Measurements from ENCODE around the gene PTPRF. TPM values are rescaled to one million over a fixed set of nuclear protein-coding genes. Genes with fewer than 3 reads are reported as not detected.

Gene PTPRF
- total RNA-seq = 10 to 100 TPM; 53.2 to 80.6 (median 71.7) TPM

DNA sequence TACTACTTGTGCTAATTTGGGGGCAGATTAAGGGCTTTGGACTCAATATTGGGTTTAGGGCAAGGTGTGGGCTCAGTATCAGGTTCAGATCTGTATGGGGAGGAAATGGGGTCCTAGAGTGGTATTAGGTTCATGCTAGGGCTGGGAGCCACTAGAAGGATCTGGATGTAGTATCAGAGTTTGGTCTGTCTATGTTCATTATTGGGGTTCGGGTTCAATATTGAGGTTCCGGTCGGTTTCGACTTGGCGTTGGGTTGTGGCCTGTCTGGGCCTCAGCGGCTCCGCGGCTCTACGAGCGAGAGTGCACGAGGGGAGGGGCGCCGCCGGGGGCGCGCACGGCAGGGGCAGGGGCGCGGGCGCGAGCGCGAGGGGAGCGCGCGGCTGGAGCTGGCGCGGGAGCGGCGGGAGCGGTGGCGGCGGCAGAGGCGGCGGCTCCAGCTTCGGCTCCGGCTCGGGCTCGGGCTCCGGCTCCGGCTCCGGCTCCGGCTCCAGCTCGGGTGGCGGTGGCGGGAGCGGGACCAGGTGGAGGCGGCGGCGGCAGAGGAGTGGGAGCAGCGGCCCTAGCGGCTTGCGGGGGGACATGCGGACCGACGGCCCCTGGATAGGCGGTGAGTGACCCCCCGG lies at the start of gene PTPRF:
Gene PTPRF, plus strand, starts transcription at position 401 of the 624 bp plus-strand sequence. CDS start 14,193 bp downstream, outside the sequence.
- intact Hi-C loops (cut with DNase I) = no loop called here
- H3K27me3 ChIP-seq = no peaks in the 10 kb centered on the region
- DNase-seq = peak; percentile 73 to 75
- H3K9me3 ChIP-seq = no peaks in the 10 kb centered on the region
- peaks cover 15 to 20% of the 10 kb centered on the region in 2 donors for H3K4me1 ChIP-seq
- H3K4me3 ChIP-seq (replicated peaks in 1 of 3) = peak within 1 kb of the TSS in 2 of 3 donors; percentile 42 to 81
- no peaks in the 10 kb centered on the region for H3K36me3 ChIP-seq
- 0% methylated on average over 4 to 11 of the region's 58 CpGs for WGBS, 2 donors
- peak within 1 kb of the TSS; percentile 55 to 74 (median 58) for H3K27ac ChIP-seq
- TF ChIP-seq POLR2A (IDR thresholded peaks at IDR 0.05) = peak in 1 of 2 donors; percentile 76
- TF ChIP-seq, protein P1, sequence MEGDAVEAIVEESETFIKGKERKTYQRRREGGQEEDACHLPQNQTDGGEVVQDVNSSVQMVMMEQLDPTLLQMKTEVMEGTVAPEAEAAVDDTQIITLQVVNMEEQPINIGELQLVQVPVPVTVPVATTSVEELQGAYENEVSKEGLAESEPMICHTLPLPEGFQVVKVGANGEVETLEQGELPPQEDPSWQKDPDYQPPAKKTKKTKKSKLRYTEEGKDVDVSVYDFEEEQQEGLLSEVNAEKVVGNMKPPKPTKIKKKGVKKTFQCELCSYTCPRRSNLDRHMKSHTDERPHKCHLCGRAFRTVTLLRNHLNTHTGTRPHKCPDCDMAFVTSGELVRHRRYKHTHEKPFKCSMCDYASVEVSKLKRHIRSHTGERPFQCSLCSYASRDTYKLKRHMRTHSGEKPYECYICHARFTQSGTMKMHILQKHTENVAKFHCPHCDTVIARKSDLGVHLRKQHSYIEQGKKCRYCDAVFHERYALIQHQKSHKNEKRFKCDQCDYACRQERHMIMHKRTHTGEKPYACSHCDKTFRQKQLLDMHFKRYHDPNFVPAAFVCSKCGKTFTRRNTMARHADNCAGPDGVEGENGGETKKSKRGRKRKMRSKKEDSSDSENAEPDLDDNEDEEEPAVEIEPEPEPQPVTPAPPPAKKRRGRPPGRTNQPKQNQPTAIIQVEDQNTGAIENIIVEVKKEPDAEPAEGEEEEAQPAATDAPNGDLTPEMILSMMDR (IDR thresholded peaks at IDR 0.05) = no peak

DNA sequence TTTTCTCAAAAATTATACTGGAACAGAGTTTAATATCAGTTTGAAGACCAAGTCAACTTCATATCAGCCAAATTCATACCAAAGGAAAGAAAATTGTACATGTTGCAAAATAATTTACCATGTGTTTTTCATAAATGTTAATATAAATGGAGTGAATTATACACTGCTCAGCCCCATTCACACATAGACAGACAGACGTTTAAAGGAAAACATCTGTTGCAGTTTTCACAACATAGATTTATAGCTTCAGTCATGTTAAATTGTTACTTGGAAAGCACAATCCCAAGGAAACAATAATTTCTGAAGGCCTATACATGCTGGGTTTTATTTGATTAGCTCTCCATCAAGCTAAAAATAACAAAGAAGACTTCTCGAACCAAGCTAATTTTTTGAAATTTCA lies 49.2 kb upstream of the PTPRF start:
- Histone ChIP-seq H3K9me3 (no peaks in the 10 kb centered on the region), H3K27me3 (no peaks in the 10 kb centered on the region), H3K27ac (no peak overlapping the region), H3K36me3 (no peaks in the 10 kb centered on the region), H3K4me1 (no peaks in the 10 kb centered on the region), H3K4me3 (replicated peaks in 1 of 3) (no peak overlapping the region)
- TF ChIP-seq, protein P1 (IDR thresholded peaks at IDR 0.05) = no peak
- TF ChIP-seq POLR2A (IDR thresholded peaks at IDR 0.05) = no peak
- intact Hi-C loops (cut with DNase I) = no loop called here
- WGBS, 2 donors = 87 to 95% methylated on average over 2 of the region's 2 CpGs
- no peak for DNase-seq

DNA sequence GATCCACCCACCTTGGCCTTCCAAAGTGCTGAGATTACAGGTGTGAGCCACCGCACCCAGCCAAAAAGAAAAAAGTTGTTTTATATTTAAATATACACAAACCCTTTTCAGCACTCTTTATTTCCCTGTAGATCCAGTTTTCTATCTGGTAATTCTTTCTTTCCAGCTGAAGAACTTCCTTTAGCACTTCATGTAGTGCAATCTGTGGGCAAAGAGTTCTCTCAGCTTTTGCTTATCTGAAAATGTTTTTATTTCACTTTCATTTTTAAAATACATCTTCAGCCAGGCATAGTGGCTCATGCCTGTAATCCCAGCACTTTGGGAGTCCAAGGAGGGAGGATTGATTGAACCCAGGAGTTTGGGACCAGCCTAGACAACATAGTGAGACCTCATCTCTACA lies 48.5 kb upstream of the PTPRF start:
- no peaks in the 10 kb centered on the region for H3K27me3 ChIP-seq
- WGBS, 2 donors = 90 to 91% methylated on average over 1 of the region's 1 CpG
- intact Hi-C loops (cut with DNase I) = no loop called here
- TF ChIP-seq POLR2A (IDR thresholded peaks at IDR 0.05) = no peak
- TF ChIP-seq, protein P1 (IDR thresholded peaks at IDR 0.05) = no peak
- no peak for DNase-seq
- H3K4me3 ChIP-seq (replicated peaks in 1 of 3) = no peak overlapping the region
- H3K27ac ChIP-seq = no peak overlapping the region
- no peaks in the 10 kb centered on the region for H3K36me3 ChIP-seq
- H3K4me1 ChIP-seq = no peaks in the 10 kb centered on the region
- H3K9me3 ChIP-seq = no peaks in the 10 kb centered on the region

DNA sequence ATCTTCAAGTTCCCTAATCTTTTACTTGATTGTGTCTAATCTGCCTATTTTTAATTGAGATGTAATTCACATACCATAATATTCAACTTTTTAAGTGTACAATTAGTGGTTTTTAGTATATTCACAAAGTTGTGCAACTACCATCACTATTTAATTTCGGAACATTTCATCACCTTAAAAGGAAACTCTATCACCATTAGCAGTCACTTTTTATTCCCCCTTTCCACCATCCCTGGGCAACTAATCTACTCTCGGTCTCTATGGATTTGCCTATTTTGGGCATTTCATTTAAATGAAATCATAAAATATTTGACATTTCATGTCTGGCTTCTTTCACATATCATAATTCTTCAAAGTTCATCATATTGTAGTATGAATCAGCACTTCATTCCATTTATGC lies 46.3 kb upstream of the PTPRF start:
- Histone ChIP-seq H3K9me3 (no peaks in the 10 kb centered on the region), H3K4me1 (no peaks in the 10 kb centered on the region), H3K36me3 (no peaks in the 10 kb centered on the region), H3K27ac (no peak overlapping the region), H3K27me3 (no peaks in the 10 kb centered on the region), H3K4me3 (replicated peaks in 1 of 3) (no peak overlapping the region)
- DNase-seq = no peak
- intact Hi-C loops (cut with DNase I) = no loop called here
- WGBS, 2 donors = 94 to 98% methylated on average over 2 of the region's 2 CpGs
- TF ChIP-seq, protein P1 (IDR thresholded peaks at IDR 0.05) = no peak
- TF ChIP-seq POLR2A (IDR thresholded peaks at IDR 0.05) = no peak

DNA sequence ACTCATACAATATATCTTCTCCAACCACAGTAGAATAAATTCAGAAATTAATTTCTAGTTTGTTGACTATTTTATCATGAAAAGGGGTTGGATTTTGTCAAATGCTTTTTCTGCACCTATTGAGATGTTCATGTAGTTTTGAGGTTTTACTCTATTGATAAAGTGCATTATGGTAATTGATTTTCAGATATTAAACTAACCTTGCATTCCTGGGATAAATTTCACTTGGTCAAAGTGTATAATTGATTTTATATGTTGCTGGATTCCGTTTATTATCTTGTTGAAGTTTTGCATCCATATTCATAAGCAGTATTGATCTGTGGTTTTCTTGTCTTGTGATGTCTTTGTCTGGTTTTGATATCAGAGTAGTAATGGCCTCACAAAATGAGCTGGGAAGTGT lies 42.5 kb upstream of the PTPRF start:
- no peak for DNase-seq
- TF ChIP-seq POLR2A (IDR thresholded peaks at IDR 0.05) = no peak
- TF ChIP-seq, protein P1 (IDR thresholded peaks at IDR 0.05) = no peak
- intact Hi-C loops (cut with DNase I) = no loop called here
- H3K27me3 ChIP-seq = no peaks in the 10 kb centered on the region
- no peak overlapping the region for H3K4me3 ChIP-seq (replicated peaks in 1 of 3)
- H3K9me3 ChIP-seq = no peaks in the 10 kb centered on the region
- 76 to 84% methylated on average over 1 of the region's 1 CpG for WGBS, 2 donors
- no peak overlapping the region for H3K27ac ChIP-seq
- H3K4me1 ChIP-seq = no peaks in the 10 kb centered on the region
- no peaks in the 10 kb centered on the region for H3K36me3 ChIP-seq
